NOMO-1 treated with dmso at 0.1 percent for 144 hours (cell line): Measurements from ENCODE around the gene DMRTA2.

ENCODE experiments used
- DNase-seq: peaks from one replicate; lab custom pipeline; 2025; ENCODE audit not compliant: unreplicated experiment; lab: John Stamatoyannopoulos, UW

DMRTA2 gene

GRCh38 chr1:50424045-50424883 is 1.0 kb upstream of the DMRTA2 start:
- peak; percentile 18 for DNase-seq

GRCh38 chr1:50423670-50424000 is 392 bp upstream of the DMRTA2 start:
- DNase-seq = no peak

- no peak for DNase-seq
Observed at GRCh38 chr1:50422675-50422945, 633 bp downstream of the DMRTA2 start.

- no peak for DNase-seq
Observed at GRCh38 chr1:50421768-50422674, 1.2 kb downstream of the DMRTA2 start.

- no peak for DNase-seq
Observed at GRCh38 chr1:50421366-50421748, 1.9 kb downstream of the DMRTA2 start.

- DNase-seq = no peak
Observed at GRCh38 chr1:50420689-50421365, 2.4 kb downstream of the DMRTA2 start.

- DNase-seq = no peak
Observed at GRCh38 chr1:50419907-50420677, 3.2 kb downstream of the DMRTA2 start.

- no peak for DNase-seq
Observed at GRCh38 chr1:50419192-50419906, 3.9 kb downstream of the DMRTA2 start.

- no peak for DNase-seq
Observed at GRCh38 chr1:50418600-50419109, 4.6 kb downstream of the DMRTA2 start.

GRCh38 chr1:50417946-50418599 is 5.2 kb downstream of the DMRTA2 start:
- no peak for DNase-seq

- DNase-seq = no peak
Observed at GRCh38 chr1:50417507-50417906, 5.7 kb downstream of the DMRTA2 start.

- DNase-seq = no peak
Observed at GRCh38 chr1:50416553-50417453, 6.4 kb downstream of the DMRTA2 start.

GRCh38 chr1:50416150-50416527 is 7.1 kb downstream of the DMRTA2 start:
- DNase-seq = no peak

GRCh38 chr1:50415235-50416149 is 7.8 kb downstream of the DMRTA2 start:
- DNase-seq = no peak

- DNase-seq = no peak
Observed at GRCh38 chr1:50414853-50415234, 8.4 kb downstream of the DMRTA2 start.

- no peak for DNase-seq
Observed at GRCh38 chr1:50412813-50413476, 10.3 kb downstream of the DMRTA2 start.

- no peak for DNase-seq
Observed at GRCh38 chr1:50405814-50406213, 17.4 kb downstream of the DMRTA2 start.
